Measurements from ENCODE around the gene GCSAML. TPM values are rescaled to one million over a fixed set of nuclear protein-coding genes. Genes with fewer than 3 reads are reported as not detected.

Gene GCSAML
- total RNA-seq, 4 donors from 2014 or later, result 0.13 to 1.3 (median 0.53) TPM

DNA sequence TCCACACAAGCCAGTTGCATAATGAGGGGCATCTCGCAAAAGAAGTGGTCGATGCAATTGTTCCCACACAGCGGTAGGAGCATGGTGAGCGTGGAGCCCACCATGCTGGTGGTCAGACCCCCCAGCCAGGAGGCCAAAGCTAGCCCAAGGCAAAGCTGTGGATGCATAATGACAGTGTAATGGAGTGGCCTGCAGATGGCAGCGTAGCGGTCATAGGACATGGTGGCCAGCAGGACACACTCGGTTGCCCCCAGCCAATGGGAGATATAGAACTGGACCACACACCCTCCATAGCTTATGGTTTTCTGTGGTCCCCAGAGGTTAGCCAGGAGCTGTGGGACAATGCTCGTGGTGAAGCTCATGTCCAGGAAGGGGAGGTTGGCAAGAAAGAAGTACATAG is 17.0 kb upstream of the GCSAML start:
- no peak for DNase-seq (ENCODE audit: extremely low spot score)
- Histone ChIP-seq H3K27me3 (peaks cover 0 to 15% (median 0%) of the 10 kb centered on the region in 4 donors), H3K36me3 (no peaks in the 10 kb centered on the region), H3K9me3 (peaks cover 0 to 5% (median 1%) of the 10 kb centered on the region in 4 donors), H3K4me1 (no peaks in the 10 kb centered on the region), H3K27ac (replicated peaks in 1 of 4) (no peak overlapping the region), H3K4me3 (no peak overlapping the region)
- WGBS, result 94% methylated on average over 8 of the region's 8 CpGs
- no peak for TF ChIP-seq EP300 (IDR thresholded peaks at IDR 0.05)
- TF ChIP-seq, protein P1, sequence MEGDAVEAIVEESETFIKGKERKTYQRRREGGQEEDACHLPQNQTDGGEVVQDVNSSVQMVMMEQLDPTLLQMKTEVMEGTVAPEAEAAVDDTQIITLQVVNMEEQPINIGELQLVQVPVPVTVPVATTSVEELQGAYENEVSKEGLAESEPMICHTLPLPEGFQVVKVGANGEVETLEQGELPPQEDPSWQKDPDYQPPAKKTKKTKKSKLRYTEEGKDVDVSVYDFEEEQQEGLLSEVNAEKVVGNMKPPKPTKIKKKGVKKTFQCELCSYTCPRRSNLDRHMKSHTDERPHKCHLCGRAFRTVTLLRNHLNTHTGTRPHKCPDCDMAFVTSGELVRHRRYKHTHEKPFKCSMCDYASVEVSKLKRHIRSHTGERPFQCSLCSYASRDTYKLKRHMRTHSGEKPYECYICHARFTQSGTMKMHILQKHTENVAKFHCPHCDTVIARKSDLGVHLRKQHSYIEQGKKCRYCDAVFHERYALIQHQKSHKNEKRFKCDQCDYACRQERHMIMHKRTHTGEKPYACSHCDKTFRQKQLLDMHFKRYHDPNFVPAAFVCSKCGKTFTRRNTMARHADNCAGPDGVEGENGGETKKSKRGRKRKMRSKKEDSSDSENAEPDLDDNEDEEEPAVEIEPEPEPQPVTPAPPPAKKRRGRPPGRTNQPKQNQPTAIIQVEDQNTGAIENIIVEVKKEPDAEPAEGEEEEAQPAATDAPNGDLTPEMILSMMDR (IDR thresholded peaks at IDR 0.05), result no peak
- no peak for TF ChIP-seq POLR2AphosphoS5 (IDR thresholded peaks at IDR 0.05)
- no peak for TF ChIP-seq POLR2A (IDR thresholded peaks at IDR 0.05; ENCODE audit: low read depth)
- intact Hi-C loops (cut with DNase I), result no loop called here

DNA sequence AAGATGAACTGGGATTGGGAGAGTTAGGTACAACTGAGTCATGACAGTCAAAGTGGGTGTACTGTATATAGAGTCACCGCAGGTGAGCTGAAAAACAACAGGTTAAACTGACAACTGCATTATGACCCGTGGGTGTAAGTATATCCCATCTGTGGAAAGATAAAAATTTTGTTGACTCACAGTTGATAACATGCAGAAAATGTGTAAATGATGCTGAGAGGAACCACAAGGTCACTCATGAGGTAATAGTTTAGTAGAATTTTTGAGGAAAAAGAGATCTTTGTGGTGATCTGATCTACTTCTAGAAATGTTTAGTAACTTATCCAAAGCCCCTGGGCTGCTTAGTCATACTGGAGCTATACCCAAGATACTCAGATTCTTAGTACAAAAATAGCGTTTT is 13.5 kb upstream of the GCSAML start:
- peaks cover 0 to 15% (median 0%) of the 10 kb centered on the region in 4 donors for H3K27me3 ChIP-seq
- DNase-seq (ENCODE audit: extremely low spot score), result no peak
- H3K9me3 ChIP-seq, result peaks cover 0 to 5% (median 1%) of the 10 kb centered on the region in 4 donors
- no peaks in the 10 kb centered on the region for H3K4me1 ChIP-seq
- no peaks in the 10 kb centered on the region for H3K36me3 ChIP-seq
- intact Hi-C loops (cut with DNase I), result no loop called here
- H3K27ac ChIP-seq (replicated peaks in 1 of 4), result no peak overlapping the region
- H3K4me3 ChIP-seq, result no peak overlapping the region
- no peak for TF ChIP-seq EP300 (IDR thresholded peaks at IDR 0.05)
- no peak for TF ChIP-seq POLR2A (IDR thresholded peaks at IDR 0.05; ENCODE audit: low read depth)
- TF ChIP-seq, protein P1 (IDR thresholded peaks at IDR 0.05), result no peak
- no peak for TF ChIP-seq POLR2AphosphoS5 (IDR thresholded peaks at IDR 0.05)
- 75% methylated on average over 3 of the region's 3 CpGs for WGBS

DNA sequence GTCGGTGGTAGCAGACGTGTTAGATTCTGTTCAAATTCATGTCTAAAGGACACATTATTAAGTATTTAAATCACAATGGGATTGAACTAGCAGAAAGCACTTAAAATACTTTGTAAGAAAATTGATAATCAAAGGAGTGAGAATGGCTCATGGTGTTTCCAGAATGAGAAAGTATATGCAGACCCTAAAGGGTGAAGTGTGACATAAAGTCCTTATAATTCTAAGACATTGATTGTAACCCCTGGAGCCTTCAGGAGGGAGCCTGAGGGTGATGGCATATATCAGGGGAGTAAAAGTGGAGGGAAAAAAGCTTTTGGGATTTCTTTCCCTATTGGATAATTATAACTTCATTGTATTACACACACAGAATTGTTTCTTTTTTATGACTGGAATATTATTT is 12.6 kb upstream of the GCSAML start, which contains the start of gene OR2C3:
Gene OR2C3, minus strand, starts transcription at position 101 of the 400 bp plus-strand sequence. CDS start 3,929 bp downstream, outside the sequence.
- TF ChIP-seq EP300 (IDR thresholded peaks at IDR 0.05), result no peak
- Histone ChIP-seq H3K4me1 (no peaks in the 10 kb centered on the region), H3K27me3 (peaks cover 0 to 8% (median 0%) of the 10 kb centered on the region in 4 donors), H3K27ac (replicated peaks in 1 of 4) (no peak within 1 kb of the TSS), H3K36me3 (no peaks in the 10 kb centered on the region), H3K9me3 (no peaks in the 10 kb centered on the region), H3K4me3 (no peak within 1 kb of the TSS)
- no peak for DNase-seq (ENCODE audit: extremely low spot score)
- 80% methylated on average over 2 of the region's 2 CpGs for WGBS
- intact Hi-C loops (cut with DNase I), result no loop called here

DNA sequence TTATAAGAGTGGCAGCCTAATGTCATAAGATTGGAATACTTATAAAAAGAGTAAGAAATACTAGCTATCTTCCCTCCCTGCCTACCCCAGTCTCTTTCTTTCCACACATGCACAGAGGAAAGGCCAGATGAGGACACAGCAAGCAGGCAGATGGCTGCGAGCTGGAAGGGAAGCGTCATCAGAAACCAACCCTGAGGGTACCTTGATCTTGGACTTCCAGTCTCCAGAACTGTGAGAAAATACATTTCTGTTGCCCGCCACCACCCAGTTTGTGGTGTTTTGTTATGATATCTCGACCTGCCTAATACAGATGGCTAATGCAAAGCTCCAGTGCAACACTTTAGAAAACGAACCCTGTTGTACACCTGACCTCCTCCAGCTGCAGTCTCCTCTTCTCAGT is 10.4 kb upstream of the GCSAML start:
- no peak for DNase-seq (ENCODE audit: extremely low spot score)
- H3K9me3 ChIP-seq, result no peaks in the 10 kb centered on the region
- intact Hi-C loops (cut with DNase I), result no loop called here
- H3K4me3 ChIP-seq, result no peak overlapping the region
- no peaks in the 10 kb centered on the region for H3K27me3 ChIP-seq
- no peaks in the 10 kb centered on the region for H3K4me1 ChIP-seq
- no peak overlapping the region for H3K27ac ChIP-seq (replicated peaks in 1 of 4)
- no peaks in the 10 kb centered on the region for H3K36me3 ChIP-seq
- TF ChIP-seq POLR2A (IDR thresholded peaks at IDR 0.05; ENCODE audit: low read depth) (no peak), EP300 (IDR thresholded peaks at IDR 0.05) (no peak), POLR2AphosphoS5 (IDR thresholded peaks at IDR 0.05) (no peak)
- TF ChIP-seq, protein P1 (IDR thresholded peaks at IDR 0.05), result no peak
- WGBS, result 74% methylated on average over 5 of the region's 5 CpGs

DNA sequence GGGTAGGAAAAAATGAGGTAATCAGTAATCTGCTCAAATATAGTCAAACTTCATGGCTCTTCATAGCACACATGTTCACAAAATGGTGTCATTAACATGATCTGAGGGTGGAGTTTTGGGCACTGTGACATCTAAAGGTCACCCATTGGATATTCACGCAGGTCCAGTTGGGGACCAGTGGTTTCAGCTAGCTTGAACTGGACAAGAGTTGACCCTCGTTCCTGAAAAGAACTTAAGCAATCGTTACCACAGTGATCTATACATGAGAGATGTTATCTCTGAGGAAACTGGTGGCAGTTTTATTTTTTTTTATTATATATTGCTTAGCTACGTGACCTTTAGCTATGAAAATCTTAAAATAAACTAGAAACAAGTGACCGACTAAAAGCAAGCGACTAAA is 9.7 kb upstream of the GCSAML start:
- H3K27me3 ChIP-seq, result no peaks in the 10 kb centered on the region
- 85% methylated on average over 6 of the region's 6 CpGs for WGBS
- no peaks in the 10 kb centered on the region for H3K4me1 ChIP-seq
- no peaks in the 10 kb centered on the region for H3K9me3 ChIP-seq
- TF ChIP-seq, protein P1 (IDR thresholded peaks at IDR 0.05), result no peak
- TF ChIP-seq EP300 (IDR thresholded peaks at IDR 0.05) (no peak), POLR2AphosphoS5 (IDR thresholded peaks at IDR 0.05) (no peak), POLR2A (IDR thresholded peaks at IDR 0.05; ENCODE audit: low read depth) (no peak)
- no peaks in the 10 kb centered on the region for H3K36me3 ChIP-seq
- no peak overlapping the region for H3K27ac ChIP-seq (replicated peaks in 1 of 4)
- DNase-seq (ENCODE audit: extremely low spot score), result no peak
- no peak overlapping the region for H3K4me3 ChIP-seq
- intact Hi-C loops (cut with DNase I), result no loop called here

Data from esophagus muscularis mucosa (tissue), 4 donors.